SK-N-SH (cell line): ENCODE data around the gene CD101. TPM values are rescaled to one million over a fixed set of nuclear protein-coding genes. Genes with fewer than 3 reads are reported as not detected.
A peak's percentile ranks its signal among the peaks of the same experiment; 100 is the strongest.

ENCODE experiments used
- CTCF ChIA-PET: fragments of 300-600, 350-600 bp; formaldehyde crosslinking; extraction: SDS; loops from one replicate; lab custom pipeline; 2021; lab: Yijun Ruan, JAX
- POLR2A ChIA-PET: fragments of 350-600 bp; sonication (Branson Sonifier 250); formaldehyde crosslinking; extraction: SDS; loops from one replicate; lab custom pipeline; 2020; ENCODE audit warnings: antibody characterized with exemption, inconsistent platforms; lab: Yijun Ruan, JAX
- DNase-seq: peaks from one replicate; pipeline ENCODE4 v3.0.0; 2012
- H2AFZ ChIP-seq: fragments of 200-600 bp; sonication (generic); 2 replicates; pipeline ENCODE4 v1.8.1; 2016; ENCODE audit warnings: antibody characterized with exemption, mild to moderate bottlenecking, low read depth
- H3F3A ChIP-seq: fragments of 200-600 bp; sonication (generic); replicated peaks from 2 replicates; pipeline ENCODE3; 2016; ENCODE audit warnings: antibody characterized with exemption, mild to moderate bottlenecking; ENCODE audit not compliant: insufficient read depth
- H3K27ac ChIP-seq, 2 experiments: fragments of 200-500 bp in 1 of 2; fragments of 200-600 bp in 1 of 2; sonication (Bioruptor generic) in 1 of 2; sonication (generic), shearing (Covaris generic) in 1 of 2; 2 replicates each; pipeline versions ENCODE4 v1.5.1 to v1.6.1; 2014 to 2016; ENCODE audit warnings: low read depth in 2 of 2, inconsistent platforms in 1 of 2, low read length in 1 of 2, mild to moderate bottlenecking in 1 of 2, mixed read lengths in 1 of 2
- H3K27me3 ChIP-seq: fragments of 200-600 bp; sonication (generic), shearing (Covaris generic); 2 replicates; pipeline ENCODE4 v1.6.1; 2016; ENCODE audit warnings: mixed run types; ENCODE audit not compliant: insufficient read depth
- H3K36me3 ChIP-seq, 2 experiments: fragments of 200-500 bp in 1 of 2; fragments of 200-600 bp in 1 of 2; sonication (Bioruptor generic) in 1 of 2; sonication (generic) in 1 of 2; replicated peaks in 1 of 2; 2 replicates each; pipeline versions ENCODE3 to v1.5.1; 2014 to 2016; ENCODE audit warnings: low read length in 1 of 2, mild to moderate bottlenecking in 1 of 2; ENCODE audit not compliant: insufficient read depth in 2 of 2, control insufficient read depth in 1 of 2
- H3K4me1 ChIP-seq, 2 experiments: fragments of 200-500 bp in 1 of 2; fragments of 200-600 bp in 1 of 2; sonication (Bioruptor generic) in 1 of 2; sonication (generic), shearing (Covaris generic) in 1 of 2; 2 replicates each; pipeline versions ENCODE4 v1.5.1 to v1.6.1; 2014 to 2016; ENCODE audit warnings: low read depth in 1 of 2, low read length in 1 of 2, mixed run types in 1 of 2; ENCODE audit not compliant: insufficient read depth in 2 of 2, control insufficient read depth in 1 of 2
- H3K4me2 ChIP-seq: fragments of 200-600 bp; sonication (generic), shearing (Covaris generic); 2 replicates; pipeline ENCODE4 v1.6.1; 2017; ENCODE audit warnings: mixed run types
- H3K4me3 ChIP-seq, 2 experiments: fragments of 200-500 bp in 1 of 2; fragments of 200-600 bp in 1 of 2; sonication (Bioruptor generic) in 1 of 2; sonication (generic), shearing (Covaris generic) in 1 of 2; 2 replicates each; pipeline versions ENCODE4 v1.5.1 to v1.8.1; 2014 to 2016; ENCODE audit warnings: low read depth in 2 of 2, inconsistent platforms in 1 of 2, low read length in 1 of 2, mild to moderate bottlenecking in 1 of 2, mixed read lengths in 1 of 2, moderate library complexity in 1 of 2
- H3K79me2 ChIP-seq: fragments of 200-600 bp; sonication (generic); 2 replicates; pipeline ENCODE4 v1.8.1; 2017; ENCODE audit warnings: mild to moderate bottlenecking; ENCODE audit not compliant: insufficient read depth
- H3K9ac ChIP-seq: fragments of 200-600 bp; sonication (generic); 2 replicates; pipeline ENCODE4 v1.6.1; 2017; ENCODE audit warnings: mixed run types
- H3K9me2 ChIP-seq: fragments of 200-600 bp; sonication (generic); 2 replicates; pipeline ENCODE4 v1.6.1; 2017; ENCODE audit warnings: mixed run types
- H3K9me3 ChIP-seq: fragments of 200-600 bp; sonication (generic); 2 replicates; pipeline ENCODE4 v1.6.1; 2017; ENCODE audit warnings: mixed run types, mild to moderate bottlenecking, moderate library complexity
- H4K20me1 ChIP-seq: fragments of 200-600 bp; sonication (generic); 2 replicates; pipeline ENCODE4 v1.6.1; 2017; ENCODE audit warnings: mild to moderate bottlenecking, mixed run types; ENCODE audit not compliant: insufficient read depth
- CHD2 ChIP-seq: fragments of 150-350 bp; IDR thresholded peaks from 2 replicates; pipeline ENCODE4 v1.6.1; 2018; ENCODE audit warnings: low read length; ENCODE audit not compliant: partially characterized antibody
- FOSL2 ChIP-seq: IDR thresholded peaks from 2 replicates; pipeline ENCODE4 v1.4.0; 2012; ENCODE audit warnings: low read depth, mild to moderate bottlenecking, moderate library complexity, borderline replicate concordance
- FOXJ3 ChIP-seq: sonication (generic); formaldehyde crosslinking; IDR thresholded peaks from 2 replicates; pipeline ENCODE4 v1.5.1; 2020; ENCODE audit warnings: mild to moderate bottlenecking, missing genetic modification reagents
- JUND ChIP-seq: IDR thresholded peaks from 2 replicates; pipeline ENCODE4 v1.4.0; 2012
- MEF2A ChIP-seq: IDR thresholded peaks from 2 replicates; pipeline ENCODE4 v1.4.0; 2012; ENCODE audit warnings: low read depth, borderline replicate concordance
- RAD21 ChIP-seq: IDR thresholded peaks from 2 replicates; pipeline ENCODE4 v1.6.1; 2012; ENCODE audit warnings: mild to moderate bottlenecking, low read length
- RXRA ChIP-seq: IDR thresholded peaks from 2 replicates; pipeline ENCODE4 v1.4.0; 2012; ENCODE audit warnings: low read depth, mild to moderate bottlenecking, borderline replicate concordance
- SIN3A ChIP-seq: IDR thresholded peaks from 2 replicates; pipeline ENCODE4 v1.6.1; 2012; ENCODE audit warnings: low read depth, mild to moderate bottlenecking, low read length, moderate library complexity, borderline replicate concordance
- SMC3 ChIP-seq: IDR thresholded peaks from 2 replicates; pipeline ENCODE4 v1.6.1; 2012; ENCODE audit warnings: low read depth, low read length, improper control_type of control experiment
- TAF1 ChIP-seq: IDR thresholded peaks from 2 replicates; pipeline ENCODE4 v1.6.1; 2012; ENCODE audit warnings: low read depth, mild to moderate bottlenecking, low read length, moderate library complexity, borderline replicate concordance
- TEAD4 ChIP-seq: IDR thresholded peaks from 2 replicates; pipeline ENCODE4 v1.4.0; 2012; ENCODE audit warnings: mild to moderate bottlenecking, borderline replicate concordance; ENCODE audit not compliant: insufficient read depth
- WGBS: methylation state at CpG from one replicate; pipeline ENCODE4 v1.1.6; 2017; ENCODE audit warnings: low lambda C conversion rate; 5-methylcytosine and 5-hydroxymethylcytosine counted together
- polyA plus RNA-seq, 3 experiments: library from polyadenylated mRNA; depleted of rRNA; stranded (reverse); fragments of >200 nt; gene quantifications; 2 replicates each; pipeline ENCODE4 v1.2.3, GENCODE V29; 2012
- TF ChIP-seq, protein P1 (sequence below): IDR thresholded peaks from 2 replicates; pipeline ENCODE4 v1.6.1; 2012; ENCODE audit warnings: mild to moderate bottlenecking, low read depth, low read length, moderate library complexity
- TF ChIP-seq, protein P2 (sequence below): fragments of 150-350 bp; IDR thresholded peaks from 2 replicates; pipeline ENCODE4 v1.6.1; 2017; ENCODE audit warnings: antibody characterized with exemption, low read length, low read depth, borderline replicate concordance
- TF ChIP-seq, protein P3 (sequence below): fragments of 150-350 bp; IDR thresholded peaks from 2 replicates; pipeline ENCODE4 v1.6.1; 2016; ENCODE audit warnings: mild to moderate bottlenecking, low read depth, low read length
- TF ChIP-seq, protein P4 (sequence below): IDR thresholded peaks from 2 replicates; pipeline ENCODE4; 2012

The CD101 gene
- polyA plus RNA-seq, 1 of the 3 experiments (the other 2 are of a cell fraction) = 0.16 TPM

DNA sequence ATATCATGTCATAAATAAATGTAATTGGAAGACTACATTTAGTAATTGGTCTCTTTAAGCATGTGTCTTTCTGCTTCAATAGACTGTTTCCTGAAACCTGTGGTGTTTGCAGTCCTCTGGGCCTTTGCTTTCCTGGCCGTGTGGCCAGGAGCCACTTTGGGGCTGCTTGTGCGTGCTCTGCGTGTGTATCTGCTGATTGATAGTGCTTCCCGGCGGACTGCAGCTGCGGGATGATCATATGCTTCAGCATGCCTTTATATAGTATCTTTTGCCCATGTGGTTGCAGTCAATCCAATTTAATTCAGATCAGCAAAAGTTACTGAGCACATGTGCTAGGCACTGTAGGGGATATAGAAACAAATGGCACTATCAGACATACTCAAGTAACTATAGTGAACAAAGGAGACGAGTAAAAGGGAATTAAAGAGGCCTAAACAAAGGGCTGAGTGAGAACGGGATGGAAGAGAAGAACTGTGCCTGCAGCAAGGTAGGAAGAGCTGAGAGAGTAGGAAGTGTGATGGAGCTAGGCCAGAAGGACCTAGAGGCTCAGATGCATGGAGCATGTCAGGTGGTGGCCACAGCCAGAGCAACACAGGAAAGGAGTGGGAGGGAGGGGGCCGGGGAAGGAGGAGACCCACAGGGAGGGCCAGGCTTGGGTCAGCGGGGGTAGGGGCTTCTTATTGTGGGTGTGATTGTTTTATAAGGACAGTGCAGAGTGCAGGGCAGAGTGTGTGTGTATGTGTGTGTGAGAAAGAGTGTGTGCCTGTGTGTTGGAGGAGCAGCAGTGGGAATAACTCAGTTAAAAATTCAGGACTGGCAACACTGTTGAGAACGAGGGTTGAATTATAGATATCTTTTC, 31.4 kb downstream of the CD101 start:
- H3K4me2 ChIP-seq = no peak overlapping the region
- H2AFZ ChIP-seq = no peak overlapping the region
- WGBS = 66% methylated on average over 11 of the region's 11 CpGs
- TF ChIP-seq FOXJ3 (CRISPR knock-in tag) (no peak), FOSL2 (no peak), RXRA (no peak), MEF2A (no peak), JUND (no peak), RAD21 (no peak), TEAD4 (no peak)
- TF ChIP-seq, protein P1, sequence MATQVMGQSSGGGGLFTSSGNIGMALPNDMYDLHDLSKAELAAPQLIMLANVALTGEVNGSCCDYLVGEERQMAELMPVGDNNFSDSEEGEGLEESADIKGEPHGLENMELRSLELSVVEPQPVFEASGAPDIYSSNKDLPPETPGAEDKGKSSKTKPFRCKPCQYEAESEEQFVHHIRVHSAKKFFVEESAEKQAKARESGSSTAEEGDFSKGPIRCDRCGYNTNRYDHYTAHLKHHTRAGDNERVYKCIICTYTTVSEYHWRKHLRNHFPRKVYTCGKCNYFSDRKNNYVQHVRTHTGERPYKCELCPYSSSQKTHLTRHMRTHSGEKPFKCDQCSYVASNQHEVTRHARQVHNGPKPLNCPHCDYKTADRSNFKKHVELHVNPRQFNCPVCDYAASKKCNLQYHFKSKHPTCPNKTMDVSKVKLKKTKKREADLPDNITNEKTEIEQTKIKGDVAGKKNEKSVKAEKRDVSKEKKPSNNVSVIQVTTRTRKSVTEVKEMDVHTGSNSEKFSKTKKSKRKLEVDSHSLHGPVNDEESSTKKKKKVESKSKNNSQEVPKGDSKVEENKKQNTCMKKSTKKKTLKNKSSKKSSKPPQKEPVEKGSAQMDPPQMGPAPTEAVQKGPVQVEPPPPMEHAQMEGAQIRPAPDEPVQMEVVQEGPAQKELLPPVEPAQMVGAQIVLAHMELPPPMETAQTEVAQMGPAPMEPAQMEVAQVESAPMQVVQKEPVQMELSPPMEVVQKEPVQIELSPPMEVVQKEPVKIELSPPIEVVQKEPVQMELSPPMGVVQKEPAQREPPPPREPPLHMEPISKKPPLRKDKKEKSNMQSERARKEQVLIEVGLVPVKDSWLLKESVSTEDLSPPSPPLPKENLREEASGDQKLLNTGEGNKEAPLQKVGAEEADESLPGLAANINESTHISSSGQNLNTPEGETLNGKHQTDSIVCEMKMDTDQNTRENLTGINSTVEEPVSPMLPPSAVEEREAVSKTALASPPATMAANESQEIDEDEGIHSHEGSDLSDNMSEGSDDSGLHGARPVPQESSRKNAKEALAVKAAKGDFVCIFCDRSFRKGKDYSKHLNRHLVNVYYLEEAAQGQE = no peak
- TF ChIP-seq, protein P2, sequence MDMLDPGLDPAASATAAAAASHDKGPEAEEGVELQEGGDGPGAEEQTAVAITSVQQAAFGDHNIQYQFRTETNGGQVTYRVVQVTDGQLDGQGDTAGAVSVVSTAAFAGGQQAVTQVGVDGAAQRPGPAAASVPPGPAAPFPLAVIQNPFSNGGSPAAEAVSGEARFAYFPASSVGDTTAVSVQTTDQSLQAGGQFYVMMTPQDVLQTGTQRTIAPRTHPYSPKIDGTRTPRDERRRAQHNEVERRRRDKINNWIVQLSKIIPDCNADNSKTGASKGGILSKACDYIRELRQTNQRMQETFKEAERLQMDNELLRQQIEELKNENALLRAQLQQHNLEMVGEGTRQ = no peak
- TF ChIP-seq, all 33 proteins: peak for 0
- no peaks in the 10 kb centered on the region for H3F3A ChIP-seq
- CTCF ChIA-PET = interaction anchor here (1.0 to 1.2 kb wide), 2 partner anchors 12 to 296 kb away, joined by 3 read pairs; no protein-coding TSS in a partner anchor
- no peaks in the 10 kb centered on the region for H3K36me3 ChIP-seq
- H4K20me1 ChIP-seq = no peaks in the 10 kb centered on the region
- H3K9me2 ChIP-seq = no peaks in the 10 kb centered on the region
- no peak overlapping the region for H3K4me3 ChIP-seq
- no peak overlapping the region for H3K9ac ChIP-seq
- POLR2A ChIA-PET = no interaction called here
- H3K79me2 ChIP-seq = no peaks in the 10 kb centered on the region
- peak; percentile 22 for DNase-seq
- H3K4me1 ChIP-seq = peaks cover 0 to 23% of the 10 kb centered on the region in 2 experiments; a peak in 2 of 4 replicates
- no peaks in the 10 kb centered on the region for H3K27me3 ChIP-seq
- H3K27ac ChIP-seq = peak overlapping the region in 1 of 2 experiments; percentile 39; a peak in 2 of 4 replicates
- H3K9me3 ChIP-seq = no peaks in the 10 kb centered on the region

DNA sequence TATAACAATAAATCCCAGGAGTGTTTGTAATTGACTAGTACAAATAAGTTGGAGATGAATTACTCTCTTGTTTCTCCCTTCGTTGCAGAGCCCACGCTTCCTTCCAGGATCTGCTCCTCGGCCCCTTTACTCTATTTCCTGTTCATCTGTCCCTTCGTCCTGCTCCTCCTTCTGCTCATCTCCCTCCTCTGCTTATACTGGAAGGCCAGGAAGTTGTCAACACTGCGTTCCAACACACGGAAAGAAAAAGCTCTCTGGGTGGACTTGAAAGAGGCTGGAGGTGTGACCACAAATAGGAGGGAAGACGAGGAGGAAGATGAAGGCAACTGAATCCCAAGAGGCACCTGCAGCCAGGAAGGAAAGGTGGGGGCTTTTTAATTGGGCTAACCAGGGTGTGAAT, 32.2 kb downstream of the CD101 start:
- H4K20me1 ChIP-seq = no peaks in the 10 kb centered on the region
- POLR2A ChIA-PET = no interaction called here
- H3K9me2 ChIP-seq = no peaks in the 10 kb centered on the region
- no peaks in the 10 kb centered on the region for H3K79me2 ChIP-seq
- TF ChIP-seq, protein P3, sequence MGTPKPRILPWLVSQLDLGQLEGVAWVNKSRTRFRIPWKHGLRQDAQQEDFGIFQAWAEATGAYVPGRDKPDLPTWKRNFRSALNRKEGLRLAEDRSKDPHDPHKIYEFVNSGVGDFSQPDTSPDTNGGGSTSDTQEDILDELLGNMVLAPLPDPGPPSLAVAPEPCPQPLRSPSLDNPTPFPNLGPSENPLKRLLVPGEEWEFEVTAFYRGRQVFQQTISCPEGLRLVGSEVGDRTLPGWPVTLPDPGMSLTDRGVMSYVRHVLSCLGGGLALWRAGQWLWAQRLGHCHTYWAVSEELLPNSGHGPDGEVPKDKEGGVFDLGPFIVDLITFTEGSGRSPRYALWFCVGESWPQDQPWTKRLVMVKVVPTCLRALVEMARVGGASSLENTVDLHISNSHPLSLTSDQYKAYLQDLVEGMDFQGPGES = no peak
- no peak for TF ChIP-seq TAF1
- no peak for TF ChIP-seq SIN3A
- no peak for TF ChIP-seq CHD2
- no peak for TF ChIP-seq FOXJ3 (CRISPR knock-in tag)
- TF ChIP-seq, protein P1 = no peak
- no peak for TF ChIP-seq SMC3
- TF ChIP-seq, protein P4, sequence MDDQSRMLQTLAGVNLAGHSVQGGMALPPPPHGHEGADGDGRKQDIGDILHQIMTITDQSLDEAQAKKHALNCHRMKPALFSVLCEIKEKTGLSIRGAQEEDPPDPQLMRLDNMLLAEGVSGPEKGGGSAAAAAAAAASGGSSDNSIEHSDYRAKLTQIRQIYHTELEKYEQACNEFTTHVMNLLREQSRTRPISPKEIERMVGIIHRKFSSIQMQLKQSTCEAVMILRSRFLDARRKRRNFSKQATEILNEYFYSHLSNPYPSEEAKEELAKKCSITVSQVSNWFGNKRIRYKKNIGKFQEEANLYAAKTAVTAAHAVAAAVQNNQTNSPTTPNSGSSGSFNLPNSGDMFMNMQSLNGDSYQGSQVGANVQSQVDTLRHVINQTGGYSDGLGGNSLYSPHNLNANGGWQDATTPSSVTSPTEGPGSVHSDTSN = no peak
- TF ChIP-seq, all 33 proteins: peak for 0
- H3K4me3 ChIP-seq = no peak overlapping the region
- no peaks in the 10 kb centered on the region for H3K27me3 ChIP-seq
- WGBS = 74% methylated on average over 7 of the region's 7 CpGs
- no peak for DNase-seq
- H3K9me3 ChIP-seq = no peaks in the 10 kb centered on the region
- no peak overlapping the region for H3K27ac ChIP-seq
- H2AFZ ChIP-seq = no peak overlapping the region
- peaks cover 0 to 30% of the 10 kb centered on the region in 2 experiments; a peak in 2 of 4 replicates for H3K4me1 ChIP-seq
- H3K4me2 ChIP-seq = no peak overlapping the region
- CTCF ChIA-PET = interaction anchor here (0.6 kb wide), 1 partner anchor 438 kb away, joined by 3 read pairs; no protein-coding TSS in a partner anchor
- H3F3A ChIP-seq = no peaks in the 10 kb centered on the region
- no peaks in the 10 kb centered on the region for H3K36me3 ChIP-seq
- H3K9ac ChIP-seq = no peak overlapping the region
